Effector memory CD4-positive, alpha-beta T cell (primary cell): Measurements from ENCODE around the gene GDF9.

Experiments used
- DNase-seq, 3 donors: peaks; one replicate each; pipeline ENCODE4 v3.0.0-alpha.2; 2020
- H3K27ac ChIP-seq: 2 replicates; pipeline ENCODE4 v1.7.0; 2013; ENCODE audit warnings: mild to moderate bottlenecking, low read length, moderate library complexity; ENCODE audit not compliant: insufficient read depth, poor library complexity, severe bottlenecking
- H3K27me3 ChIP-seq: replicated peaks from 2 replicates; pipeline ENCODE4 v1.7.0; 2013; ENCODE audit warnings: mild to moderate bottlenecking, low read length; ENCODE audit not compliant: insufficient read depth, control insufficient read depth, poor library complexity, severe bottlenecking
- H3K36me3 ChIP-seq: 2 replicates; pipeline ENCODE4 v1.7.0; 2013; ENCODE audit warnings: mild to moderate bottlenecking, low read length, moderate library complexity; ENCODE audit not compliant: control insufficient read depth, insufficient read depth
- H3K4me1 ChIP-seq: 2 replicates; pipeline ENCODE4 v1.7.0; 2013; ENCODE audit warnings: low read length, mild to moderate bottlenecking; ENCODE audit not compliant: control insufficient read depth, insufficient read depth, poor library complexity, severe bottlenecking
- H3K4me3 ChIP-seq: 2 replicates; pipeline ENCODE4 v1.7.0; 2013; ENCODE audit warnings: low read length, low read depth, mild to moderate bottlenecking; ENCODE audit not compliant: insufficient read depth, poor library complexity, severe bottlenecking
- H3K9me3 ChIP-seq: 2 replicates; pipeline ENCODE4 v1.7.0; 2013; ENCODE audit warnings: mild to moderate bottlenecking, low read length, moderate library complexity; ENCODE audit not compliant: control insufficient read depth

Gene GDF9

DNA sequence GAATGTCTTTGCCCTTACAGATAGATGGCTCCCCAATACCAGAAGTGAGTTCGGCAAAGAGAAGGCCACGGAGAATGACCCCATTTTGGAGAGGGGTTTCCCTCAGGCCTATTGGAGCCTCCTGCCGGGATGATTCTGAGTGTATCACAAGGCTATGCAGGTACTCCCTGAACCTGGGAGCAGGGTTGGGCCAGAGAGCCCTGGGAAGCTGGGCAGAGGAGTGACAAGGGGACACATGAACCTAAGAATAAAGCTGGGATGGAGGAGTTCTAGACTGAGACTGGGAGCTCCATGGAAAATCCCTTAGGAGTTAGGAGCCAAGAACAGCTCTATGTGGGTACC is 7.6 kb upstream of the GDF9 start:
- no peak for DNase-seq
- no peaks in the 10 kb centered on the region for H3K9me3 ChIP-seq
- H3K4me3 ChIP-seq: no peak overlapping the region
- no peaks in the 10 kb centered on the region for H3K4me1 ChIP-seq
- H3K27me3 ChIP-seq: no peaks in the 10 kb centered on the region
- H3K36me3 ChIP-seq: peaks cover 16% of the 10 kb centered on the region
- no peak overlapping the region for H3K27ac ChIP-seq

DNA sequence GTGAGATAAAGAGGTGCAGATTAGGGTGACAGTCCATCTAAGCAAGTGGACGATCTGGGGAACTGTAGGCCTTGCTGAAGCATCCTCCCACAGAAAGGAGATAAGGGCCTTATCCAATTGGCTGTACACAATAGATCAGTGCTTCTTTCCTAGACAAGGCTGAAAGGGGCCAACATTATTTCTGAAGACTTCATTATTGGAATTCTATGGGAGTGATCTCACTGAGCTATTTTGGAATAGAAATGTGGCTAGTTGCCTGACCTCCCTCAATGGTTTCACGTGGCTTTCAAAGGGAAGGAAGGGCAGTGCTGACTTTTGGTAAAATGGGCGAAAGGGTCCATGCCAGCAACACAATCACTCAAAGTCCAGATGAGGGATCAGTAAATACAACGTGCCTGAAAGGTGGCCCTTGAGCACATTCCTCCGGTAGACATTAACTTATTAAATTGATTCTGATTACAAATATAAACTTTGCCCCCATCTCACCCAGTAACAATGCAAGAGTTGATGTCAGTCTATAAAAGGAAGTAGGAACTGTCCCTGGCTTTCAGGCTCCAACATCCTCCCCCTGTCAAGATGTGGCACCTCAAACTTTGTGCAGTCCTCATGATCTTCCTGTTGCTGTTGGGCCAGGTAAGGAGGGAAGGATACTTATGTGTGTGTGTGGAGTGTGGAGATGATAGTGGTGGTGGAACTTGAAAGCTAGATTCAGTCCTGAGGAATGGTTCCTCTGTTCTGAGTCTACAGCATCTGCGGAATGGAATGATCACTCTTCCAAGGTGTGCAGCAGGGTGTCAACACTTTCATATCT is 7.1 kb upstream of the GDF9 start, which contains the start of gene LEAP2:
LEAP2 (plus strand) TSS at position 550 of the 811 bp plus-strand sequence; CDS start at position 577, 27 bp downstream.
- no peaks in the 10 kb centered on the region for H3K4me1 ChIP-seq
- H3K9me3 ChIP-seq: no peaks in the 10 kb centered on the region
- H3K27ac ChIP-seq: no peak within 1 kb of the TSS
- no peak within 1 kb of the TSS for H3K4me3 ChIP-seq
- peaks cover 16% of the 10 kb centered on the region for H3K36me3 ChIP-seq
- DNase-seq: no peak
- H3K27me3 ChIP-seq: no peaks in the 10 kb centered on the region

DNA sequence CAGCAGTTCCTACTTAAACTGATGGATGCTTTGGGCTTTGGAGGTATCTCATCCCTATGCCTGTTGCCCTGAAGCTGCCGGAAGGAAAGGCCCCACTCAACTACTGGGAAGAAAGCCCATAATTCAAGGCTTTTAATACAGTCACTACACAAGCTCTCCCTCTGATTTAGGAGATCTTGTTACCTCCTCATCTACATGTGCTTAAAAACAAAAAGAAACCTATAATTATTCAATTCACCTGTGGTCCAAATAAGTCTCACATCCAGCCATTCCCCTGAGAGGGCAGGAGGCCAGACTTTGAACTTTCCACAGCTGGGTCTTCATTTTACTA is 6.5 kb upstream of the GDF9 start:
- Histone ChIP-seq H3K4me3 (no peak overlapping the region), H3K27me3 (no peaks in the 10 kb centered on the region), H3K4me1 (no peaks in the 10 kb centered on the region), H3K36me3 (peaks cover 16% of the 10 kb centered on the region), H3K9me3 (no peaks in the 10 kb centered on the region), H3K27ac (no peak overlapping the region)
- no peak for DNase-seq

DNA sequence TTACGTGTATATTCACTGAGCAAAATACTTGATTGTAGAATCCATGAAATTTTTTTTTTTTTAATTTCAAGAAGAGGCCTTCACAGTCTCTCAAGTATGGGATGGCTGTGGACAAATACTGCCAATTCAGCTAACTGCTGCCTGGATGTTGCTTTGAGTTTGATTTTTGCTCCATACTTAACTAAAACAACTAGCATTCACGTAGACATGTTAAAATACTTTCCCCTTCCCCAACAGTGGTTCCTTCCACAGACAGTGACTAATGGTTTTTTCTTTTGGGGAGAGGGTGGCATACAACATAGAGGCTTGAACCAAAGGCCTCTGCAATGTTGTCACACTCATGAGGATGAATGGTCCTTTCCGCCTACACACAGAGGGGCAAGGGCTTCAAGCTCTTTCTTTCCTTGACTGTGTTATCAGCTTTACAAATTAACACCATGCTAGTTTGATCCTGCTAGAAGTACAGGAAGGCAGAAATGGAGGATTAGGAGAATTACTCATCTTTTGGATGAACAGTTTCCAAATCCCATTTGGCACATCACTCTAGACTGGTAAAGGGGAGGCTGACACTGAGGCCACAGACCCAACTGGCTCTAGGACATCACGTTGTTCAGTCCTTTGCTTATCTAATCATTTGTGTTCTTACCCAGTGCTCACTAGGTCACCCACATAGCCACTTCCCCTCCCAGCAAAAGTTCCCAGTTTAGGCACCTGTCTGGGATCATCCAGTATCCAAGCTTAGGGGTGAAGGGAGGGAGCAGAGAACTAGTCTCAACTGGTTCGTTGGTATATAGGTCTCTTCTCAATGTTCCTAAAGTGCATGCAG is 5.4 kb upstream of the GDF9 start:
- no peak for DNase-seq
- H3K27me3 ChIP-seq: no peaks in the 10 kb centered on the region
- peaks cover 9% of the 10 kb centered on the region for H3K4me1 ChIP-seq
- no peaks in the 10 kb centered on the region for H3K9me3 ChIP-seq
- H3K27ac ChIP-seq: no peak overlapping the region
- peaks cover 15% of the 10 kb centered on the region for H3K36me3 ChIP-seq
- no peak overlapping the region for H3K4me3 ChIP-seq

DNA sequence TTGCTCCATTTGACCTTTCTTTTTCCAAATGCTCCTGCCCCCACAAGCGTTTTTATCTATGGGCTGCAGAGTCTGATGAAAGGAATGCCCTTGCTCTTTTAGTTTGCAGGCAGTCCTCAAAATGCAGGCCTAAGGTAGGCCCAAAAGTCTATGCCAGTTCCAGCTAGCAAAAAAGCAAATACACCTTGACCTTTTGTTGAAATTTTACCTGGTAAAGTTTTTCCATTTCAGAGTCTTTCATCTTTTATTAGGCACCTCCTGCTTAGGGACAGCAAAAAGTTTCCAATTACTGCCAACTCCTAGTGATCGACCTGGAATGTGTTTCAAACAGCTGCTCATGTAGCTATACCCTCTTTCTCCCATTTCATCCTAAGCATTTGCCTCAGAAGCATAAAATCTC is 4.5 kb upstream of the GDF9 start:
- Histone ChIP-seq H3K9me3 (no peaks in the 10 kb centered on the region), H3K36me3 (peaks cover 9% of the 10 kb centered on the region), H3K27ac (no peak overlapping the region), H3K27me3 (no peaks in the 10 kb centered on the region), H3K4me3 (no peak overlapping the region), H3K4me1 (peaks cover 14% of the 10 kb centered on the region)
- DNase-seq: no peak

DNA sequence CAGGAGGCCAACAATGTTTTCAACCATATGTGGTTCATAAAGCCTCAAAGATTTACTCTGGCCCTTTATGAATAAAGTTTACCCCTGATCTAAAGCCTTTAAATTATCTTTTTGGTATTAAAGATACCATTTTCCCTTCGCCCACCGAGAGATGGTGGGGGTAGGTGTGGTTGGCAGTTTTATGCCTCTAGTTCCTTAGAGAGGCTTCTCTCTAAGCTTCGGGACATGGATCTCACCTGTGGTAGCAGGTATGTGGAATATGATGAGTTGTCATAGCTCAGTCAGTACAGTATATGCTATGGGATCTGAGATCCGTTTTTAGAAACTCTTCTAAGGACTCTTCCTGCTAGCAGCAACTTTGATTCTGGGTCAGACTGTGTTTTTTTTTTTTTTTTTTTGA is 2.5 kb upstream of the GDF9 start:
- H3K4me1 ChIP-seq: peaks cover 14% of the 10 kb centered on the region
- H3K4me3 ChIP-seq: no peak overlapping the region
- peaks cover 7% of the 10 kb centered on the region for H3K36me3 ChIP-seq
- DNase-seq: no peak
- no peaks in the 10 kb centered on the region for H3K27me3 ChIP-seq
- H3K9me3 ChIP-seq: no peaks in the 10 kb centered on the region
- H3K27ac ChIP-seq: no peak overlapping the region

DNA sequence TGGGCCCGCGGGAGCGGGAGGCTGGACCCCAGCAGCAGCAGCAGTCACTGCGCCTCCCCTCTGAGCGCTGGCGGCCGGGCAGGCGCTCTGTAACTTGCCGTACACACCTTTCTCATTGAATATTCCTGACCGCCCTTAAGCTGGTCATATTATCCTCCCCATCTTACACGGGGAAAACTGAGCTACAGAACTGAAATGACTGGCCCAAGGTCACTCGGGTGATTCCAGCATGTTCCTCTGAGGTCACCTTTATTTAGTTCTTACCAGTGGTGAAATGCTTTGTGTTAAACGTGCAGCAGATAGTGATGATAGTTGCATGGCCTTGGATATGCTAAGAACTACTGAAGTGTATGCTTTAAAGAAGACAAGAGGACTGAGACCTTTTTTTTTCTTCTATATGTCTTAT is 780 bp upstream of the GDF9 start:
- DNase-seq: no peak
- Histone ChIP-seq H3K27ac (peak overlapping the region; percentile 88), H3K36me3 (peaks cover 3% of the 10 kb centered on the region), H3K4me1 (peaks cover 14% of the 10 kb centered on the region), H3K27me3 (no peaks in the 10 kb centered on the region), H3K4me3 (peak overlapping the region; percentile 74), H3K9me3 (no peaks in the 10 kb centered on the region)

DNA sequence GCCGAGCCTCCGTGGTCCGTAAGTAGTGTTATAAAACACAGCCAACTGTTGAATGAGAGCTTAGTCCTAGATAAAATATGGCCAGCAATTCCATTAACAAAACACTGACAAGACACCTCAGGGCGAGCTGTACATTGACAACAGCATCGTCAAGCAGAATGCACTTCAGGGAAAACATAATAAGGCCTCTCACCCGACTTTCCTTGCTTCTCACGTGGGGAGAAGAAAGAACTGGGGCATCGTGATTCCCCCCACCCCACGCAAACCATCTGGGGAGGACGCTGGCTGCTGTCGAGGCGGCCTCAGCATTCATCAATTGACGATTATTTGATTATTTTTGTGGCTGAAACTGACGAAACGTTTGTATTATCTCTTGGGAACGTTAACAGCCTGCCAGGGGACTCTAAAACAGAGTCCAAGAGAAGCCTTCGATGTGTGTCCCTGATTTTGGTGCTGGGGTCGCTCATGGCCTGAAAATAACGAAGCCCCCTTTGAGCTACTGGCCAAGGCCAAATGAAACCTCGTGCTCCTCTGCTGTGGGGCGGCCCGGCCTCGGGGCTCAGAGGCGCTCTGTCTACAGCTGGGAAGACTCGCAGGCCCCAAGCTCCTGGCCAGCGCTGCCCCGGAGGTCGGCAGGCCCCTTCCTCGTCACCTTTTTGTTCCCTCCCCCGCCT is 464 bp downstream of the GDF9 start:
- peaks cover 3% of the 10 kb centered on the region for H3K36me3 ChIP-seq
- peak overlapping the region; percentile 74 for H3K4me3 ChIP-seq
- H3K4me1 ChIP-seq: peaks cover 14% of the 10 kb centered on the region
- H3K27me3 ChIP-seq: no peaks in the 10 kb centered on the region
- no peak for DNase-seq
- no peaks in the 10 kb centered on the region for H3K9me3 ChIP-seq
- peak overlapping the region; percentile 88 for H3K27ac ChIP-seq

DNA sequence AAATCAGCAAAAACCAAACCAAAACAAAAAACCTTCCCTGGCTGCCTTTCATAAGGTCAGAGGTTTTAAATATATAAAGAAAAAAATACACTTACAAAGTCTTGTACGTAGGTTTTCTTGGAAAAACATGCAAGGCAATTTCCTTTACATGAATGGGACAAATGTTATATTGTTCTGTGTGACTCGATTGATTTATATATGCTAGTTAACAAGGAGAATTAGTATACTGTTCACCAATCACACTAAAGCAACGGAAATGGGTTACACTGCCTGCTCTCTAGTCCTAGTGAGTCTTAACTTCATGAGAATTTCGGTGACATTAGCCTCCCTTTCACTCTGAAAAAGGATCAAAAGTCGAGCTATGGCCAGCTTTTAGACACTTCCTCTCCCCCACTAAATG is 5.5 kb downstream of the GDF9 start:
- DNase-seq: no peak
- peaks cover under 1% of the 10 kb centered on the region for H3K4me1 ChIP-seq
- H3K36me3 ChIP-seq: no peaks in the 10 kb centered on the region
- H3K9me3 ChIP-seq: no peaks in the 10 kb centered on the region
- no peak overlapping the region for H3K27ac ChIP-seq
- H3K4me3 ChIP-seq: no peak overlapping the region
- no peaks in the 10 kb centered on the region for H3K27me3 ChIP-seq
